HCT116 (cell line): ENCODE results near the gene KREMEN2. TPM values are rescaled to one million over a fixed set of nuclear protein-coding genes. Genes with fewer than 3 reads are reported as not detected.
A peak's percentile ranks its signal among the peaks of the same experiment; 100 is the strongest.

ENCODE experiments used
- ATAC-seq: fragments of 200-7000 bp; cut with Tn5 transposase; 2 replicates; pipeline ENCODE4 v1.9.1; 2020; ENCODE audit warnings: mild to moderate bottlenecking, moderate library complexity
- BruUV-seq: library from RNA; stranded (reverse); fragments of 400-500 nt; replicated peaks from 2 replicates; lab custom pipeline; 2021; lab: Mats Ljungman, UMichigan
- CTCF ChIA-PET: fragments of 300-600 bp; sonication (Branson Sonifier 250); formaldehyde crosslinking; loops from one replicate; lab custom pipeline; 2021; ENCODE audit warnings: antibody characterized with exemption; lab: Charles Lee
- POLR2A ChIA-PET: fragments of 300-600, 350-600 bp; sonication (Branson Sonifier 250); formaldehyde crosslinking; loops from one replicate; lab custom pipeline; 2021; ENCODE audit warnings: antibody characterized with exemption; lab: Charles Lee
- RAD21 ChIA-PET, 2 experiments: fragments of 300-600 bp; sonication (Branson Sonifier 250); formaldehyde crosslinking; loops; one replicate each; lab custom pipeline; 2023; ENCODE audit warnings: low total read pairs in 2 of 2; ENCODE audit not compliant: uncharacterized antibody in 2 of 2, unreplicated experiment in 2 of 2, low non-redundant PET in 1 of 2; lab: Charles Lee
- DNase-seq: peaks from one replicate; pipeline ENCODE4 v3.0.0-alpha.2; 2010; ENCODE audit warnings: low read depth, low spot score
- H2AFZ ChIP-seq: fragments of 200-600 bp; shearing (Covaris generic), sonication (generic); 2 replicates; pipeline ENCODE4 v1.6.1; 2017; ENCODE audit warnings: low read depth, mixed run types, mixed read lengths, antibody characterized with exemption, low read length; ENCODE audit not compliant: poor library complexity, severe bottlenecking
- H3K27ac ChIP-seq: 2 replicates; pipeline ENCODE4 v1.5.1; 2012; ENCODE audit warnings: low read depth, low read length
- H3K27me3 ChIP-seq: fragments of 200-600 bp; sonication (generic); 2 replicates; pipeline ENCODE4 v1.6.1; 2016; ENCODE audit warnings: mixed run types, low read length, mixed read lengths; ENCODE audit not compliant: insufficient read depth
- H3K36me3 ChIP-seq, 2 experiments: fragments of 200-500 bp in 1 of 2; fragments of 200-600 bp in 1 of 2; sonication (Bioruptor generic) in 1 of 2; sonication (generic) in 1 of 2; 2 replicates each; pipeline versions ENCODE4 v1.5.1 to v1.6.1; 2014 to 2016; ENCODE audit warnings: low read length in 2 of 2, inconsistent platforms in 1 of 2, mixed read lengths in 1 of 2, mixed run types in 1 of 2; ENCODE audit not compliant: insufficient read depth in 2 of 2, control insufficient read depth in 1 of 2
- H3K4me1 ChIP-seq, 2 experiments: fragments of 200-600 bp in 1 of 2; sonication (generic) in 1 of 2; 2 replicates each; pipeline versions ENCODE4 v1.5.1 to v1.6.1; 2012 to 2017; ENCODE audit warnings: low read length in 2 of 2, inconsistent platforms in 1 of 2, mild to moderate bottlenecking in 1 of 2, mixed read lengths in 1 of 2, mixed run types in 1 of 2, moderate library complexity in 1 of 2; ENCODE audit not compliant: insufficient read depth in 2 of 2, control insufficient read depth in 1 of 2
- H3K4me2 ChIP-seq: fragments of 200-600 bp; sonication (generic); 2 replicates; pipeline ENCODE4 v1.6.1; 2017; ENCODE audit warnings: mixed run types, low read length, mixed read lengths
- H3K4me3 ChIP-seq, 2 experiments: fragments of 200-600 bp in 1 of 2; sonication (generic) in 1 of 2; replicated peaks in 1 of 2; 2 replicates each; pipeline ENCODE4 v1.5.1; 2011 to 2016; ENCODE audit warnings: low read length in 2 of 2, control low read depth in 1 of 2, low read depth in 1 of 2, mild to moderate bottlenecking in 1 of 2, mixed read lengths in 1 of 2, mixed run types in 1 of 2
- H3K79me2 ChIP-seq: fragments of 200-600 bp; sonication (generic); 2 replicates; pipeline ENCODE4 v1.6.1; 2017; ENCODE audit warnings: mild to moderate bottlenecking, mixed run types, low read length, moderate library complexity, mixed read lengths; ENCODE audit not compliant: insufficient read depth
- H3K9ac ChIP-seq: fragments of 200-600 bp; sonication (generic); 2 replicates; pipeline ENCODE4 v1.6.1; 2016; ENCODE audit warnings: low read length, mixed read lengths
- H3K9me2 ChIP-seq: fragments of 200-600 bp; sonication (generic), shearing (Covaris generic); 2 replicates; pipeline ENCODE4 v1.6.1; 2017; ENCODE audit warnings: mixed run types, mild to moderate bottlenecking, moderate library complexity; ENCODE audit not compliant: insufficient read depth
- H3K9me3 ChIP-seq, 2 experiments: fragments of 200-500 bp in 1 of 2; fragments of 200-600 bp in 1 of 2; sonication (Bioruptor generic) in 1 of 2; sonication (generic) in 1 of 2; 2 replicates each; pipeline ENCODE4 v1.6.1; 2014 to 2017; ENCODE audit warnings: low read length in 2 of 2, mixed read lengths in 2 of 2, inconsistent platforms in 1 of 2, low read depth in 1 of 2, mild to moderate bottlenecking in 1 of 2, mixed run types in 1 of 2, moderate library complexity in 1 of 2; ENCODE audit not compliant: control insufficient read depth in 1 of 2, insufficient read depth in 1 of 2
- H4K20me1 ChIP-seq: fragments of 200-600 bp; sonication (generic), shearing (Covaris generic); 2 replicates; pipeline ENCODE4 v1.6.1; 2017; ENCODE audit warnings: mixed run types, mild to moderate bottlenecking, moderate library complexity; ENCODE audit not compliant: insufficient read depth
- CEBPB ChIP-seq: IDR thresholded peaks from 2 replicates; pipeline ENCODE4 v1.6.1; 2012; ENCODE audit warnings: low read depth
- EZH2phosphoT487 ChIP-seq: fragments of 200-600 bp; IDR thresholded peaks from 2 replicates; pipeline ENCODE4 v1.6.1; 2018; ENCODE audit warnings: antibody characterized with exemption, borderline replicate concordance
- FOSL1 ChIP-seq: IDR thresholded peaks from 2 replicates; pipeline ENCODE4 v1.6.1; 2012; ENCODE audit warnings: low read depth
- POLR2AphosphoS5 ChIP-seq: IDR thresholded peaks from 2 replicates; pipeline ENCODE4 v1.6.1; 2011; ENCODE audit warnings: mild to moderate bottlenecking, low read depth, low read length, moderate library complexity
- ZFX ChIP-seq: fragments of 450-650 bp; IDR thresholded peaks from 2 replicates; pipeline ENCODE4 v1.6.1; 2017
- intact Hi-C: fragments of 100-400 bp; cut with micrococcal nuclease; formaldehyde crosslinking; loops from 2 replicates; pipeline ENCODE4 v1.10.0; 2022
- total RNA-seq: library from RNA; stranded (reverse); gene quantifications from one replicate; pipeline ENCODE4 v1.2.1, GENCODE V29; 2021; ENCODE audit not compliant: unreplicated experiment
- TF ChIP-seq, protein P1 (sequence below): IDR thresholded peaks from 2 replicates; pipeline ENCODE4 v1.6.1; 2012
- TF ChIP-seq, protein P2 (sequence below), 3 experiments: fragments of 200-600 bp in 1 of 3; sonication (generic) in 1 of 3; IDR thresholded peaks in 2 of 3; conservative IDR thresholded peaks in 1 of 3; 2 replicates each; pipeline ENCODE4 v1.5.1; 2012 to 2017; ENCODE audit warnings: low read depth in 2 of 3, low read length in 2 of 3, antibody characterized with exemption in 1 of 3, borderline replicate concordance in 1 of 3, control low read depth in 1 of 3, mild to moderate bottlenecking in 1 of 3, mixed read lengths in 1 of 3, mixed run types in 1 of 3, moderate library complexity in 1 of 3; ENCODE audit not compliant: insufficient read depth in 1 of 3

The KREMEN2 gene
- total RNA-seq, 1 experiment from 2014 or later = 14.1 TPM

DNA sequence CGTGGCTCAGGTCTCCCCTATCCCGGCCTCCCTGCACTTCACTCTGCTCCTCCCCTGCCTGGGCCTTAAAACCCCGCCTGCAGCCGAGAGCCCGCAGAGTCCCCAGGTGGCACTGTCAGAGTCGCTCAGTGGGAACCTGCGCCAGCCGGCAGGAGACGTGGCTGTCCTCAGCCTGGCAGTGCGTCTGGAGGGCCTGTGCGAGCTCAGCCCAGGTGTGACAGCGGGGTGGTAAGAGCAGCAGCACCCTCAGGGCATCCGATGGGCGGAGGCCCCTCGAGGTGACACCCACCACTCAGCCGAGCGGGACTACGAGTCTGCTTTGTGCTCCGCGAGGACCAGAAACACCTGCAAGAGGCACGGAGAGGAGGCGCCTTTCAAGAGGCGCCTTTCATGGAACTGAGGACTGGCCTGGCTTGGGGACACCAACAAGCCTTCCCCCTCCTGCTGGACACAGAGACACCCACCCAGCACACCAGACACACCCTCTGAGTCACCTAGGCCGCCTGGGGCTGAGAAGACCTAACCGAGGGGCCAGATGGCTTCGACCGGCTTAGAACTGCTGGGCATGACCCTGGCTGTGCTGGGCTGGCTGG is 48.8 kb downstream of the KREMEN2 start, which contains the start of gene CLDN9:
CLDN9 (plus strand) TSS at position 96 of the 593 bp plus-strand sequence; CDS start at position 536, 440 bp downstream.
- peak within 1 kb of the TSS in 1 of 2 experiments; percentile 22; a peak in 2 of 4 replicates for H3K4me3 ChIP-seq
- no peaks in the 10 kb centered on the region for H3K79me2 ChIP-seq
- ChIA-PET POLR2A (interaction anchor here (1.8 kb wide), 1 partner anchor 8 kb away, joined by 9 read pairs; the partner anchor contains the start of gene TNFRSF12A), RAD21 (no interaction called here), CTCF (interaction anchor here (1.0 to 1.2 kb wide), 2 partner anchors 10 to 15 kb away, joined by 3 to 4 read pairs; no protein-coding TSS in a partner anchor)
- no TSS peak for BruUV-seq
- H3K4me1 ChIP-seq = peaks cover 52 to 84% of the 10 kb centered on the region in 2 experiments
- H3K9me2 ChIP-seq = no peaks in the 10 kb centered on the region
- no peak within 1 kb of the TSS for H2AFZ ChIP-seq
- peak; percentile 64 for ATAC-seq
- H3K9me3 ChIP-seq = no peaks in the 10 kb centered on the region
- intact Hi-C loops = no loop called here
- H4K20me1 ChIP-seq = no peaks in the 10 kb centered on the region
- H3K4me2 ChIP-seq = peak within 1 kb of the TSS; percentile 79
- peak within 1 kb of the TSS; percentile 48 for H3K9ac ChIP-seq
- no peaks in the 10 kb centered on the region for H3K27me3 ChIP-seq
- no peak for DNase-seq
- no peak for TF ChIP-seq FOSL1
- TF ChIP-seq EZH2phosphoT487 = no peak
- TF ChIP-seq POLR2AphosphoS5 = peak; percentile 48
- H3K36me3 ChIP-seq = no peaks in the 10 kb centered on the region
- H3K27ac ChIP-seq = peak within 1 kb of the TSS; percentile 37; the same call in 1 of the 2 replicates

DNA sequence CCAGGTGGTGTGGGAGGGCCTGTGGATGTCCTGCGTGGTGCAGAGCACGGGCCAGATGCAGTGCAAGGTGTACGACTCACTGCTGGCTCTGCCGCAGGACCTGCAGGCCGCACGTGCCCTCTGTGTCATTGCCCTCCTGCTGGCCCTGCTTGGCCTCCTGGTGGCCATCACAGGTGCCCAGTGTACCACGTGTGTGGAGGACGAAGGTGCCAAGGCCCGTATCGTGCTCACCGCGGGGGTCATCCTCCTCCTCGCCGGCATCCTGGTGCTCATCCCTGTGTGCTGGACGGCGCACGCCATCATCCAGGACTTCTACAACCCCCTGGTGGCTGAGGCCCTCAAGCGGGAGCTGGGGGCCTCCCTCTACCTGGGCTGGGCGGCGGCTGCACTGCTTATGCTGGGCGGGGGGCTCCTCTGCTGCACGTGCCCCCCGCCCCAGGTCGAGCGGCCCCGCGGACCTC is 49.4 kb downstream of the KREMEN2 start:
- Histone ChIP-seq H3K36me3 (no peaks in the 10 kb centered on the region), H3K9ac (peak overlapping the region; percentile 48), H4K20me1 (no peaks in the 10 kb centered on the region), H3K4me3 (peak overlapping the region in 1 of 2 experiments; percentile 22; a peak in 1 of 4 replicates), H3K27ac (peak overlapping the region; percentile 37; the same call in 1 of the 2 replicates), H3K4me2 (peak overlapping the region; percentile 79), H2AFZ (no peak overlapping the region), H3K27me3 (no peaks in the 10 kb centered on the region), H3K9me3 (no peaks in the 10 kb centered on the region), H3K9me2 (no peaks in the 10 kb centered on the region), H3K4me1 (peaks cover 52 to 84% of the 10 kb centered on the region in 2 experiments), H3K79me2 (no peaks in the 10 kb centered on the region)
- TF ChIP-seq, protein P1, sequence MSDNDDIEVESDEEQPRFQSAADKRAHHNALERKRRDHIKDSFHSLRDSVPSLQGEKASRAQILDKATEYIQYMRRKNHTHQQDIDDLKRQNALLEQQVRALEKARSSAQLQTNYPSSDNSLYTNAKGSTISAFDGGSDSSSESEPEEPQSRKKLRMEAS = no peak
- TF ChIP-seq, protein P2, sequence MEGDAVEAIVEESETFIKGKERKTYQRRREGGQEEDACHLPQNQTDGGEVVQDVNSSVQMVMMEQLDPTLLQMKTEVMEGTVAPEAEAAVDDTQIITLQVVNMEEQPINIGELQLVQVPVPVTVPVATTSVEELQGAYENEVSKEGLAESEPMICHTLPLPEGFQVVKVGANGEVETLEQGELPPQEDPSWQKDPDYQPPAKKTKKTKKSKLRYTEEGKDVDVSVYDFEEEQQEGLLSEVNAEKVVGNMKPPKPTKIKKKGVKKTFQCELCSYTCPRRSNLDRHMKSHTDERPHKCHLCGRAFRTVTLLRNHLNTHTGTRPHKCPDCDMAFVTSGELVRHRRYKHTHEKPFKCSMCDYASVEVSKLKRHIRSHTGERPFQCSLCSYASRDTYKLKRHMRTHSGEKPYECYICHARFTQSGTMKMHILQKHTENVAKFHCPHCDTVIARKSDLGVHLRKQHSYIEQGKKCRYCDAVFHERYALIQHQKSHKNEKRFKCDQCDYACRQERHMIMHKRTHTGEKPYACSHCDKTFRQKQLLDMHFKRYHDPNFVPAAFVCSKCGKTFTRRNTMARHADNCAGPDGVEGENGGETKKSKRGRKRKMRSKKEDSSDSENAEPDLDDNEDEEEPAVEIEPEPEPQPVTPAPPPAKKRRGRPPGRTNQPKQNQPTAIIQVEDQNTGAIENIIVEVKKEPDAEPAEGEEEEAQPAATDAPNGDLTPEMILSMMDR (IDR thresholded peaks at IDR 0.05 in 2 of 3, conservative IDR thresholded peaks at IDR 0.05 in 1 of 3; ENCODE audit: borderline replicate concordance in 1 of 3, insufficient read depth in 1 of 3, low read depth in 2 of 3, low read length in 2 of 3) = peak in 1 of 3 experiments; percentile 8; a peak in 1 of 6 replicates
- TF ChIP-seq CEBPB (no peak), ZFX (0 out of 2 replicates have a peak, but pooled peaks have one; percentile 25), FOSL1 (no peak), EZH2phosphoT487 (no peak)
- ChIA-PET CTCF (interaction anchor here (1.0 kb wide), 1 partner anchor 10 kb away, joined by 3 read pairs; no protein-coding TSS in a partner anchor), POLR2A (interaction anchor here (1.0 kb wide), 1 partner anchor 9 kb away, joined by 5 read pairs; no protein-coding TSS in a partner anchor), RAD21 (no interaction called here)
- ATAC-seq = peak; percentile 35
- intact Hi-C loops = no loop called here
- no TSS peak for BruUV-seq
- no peak for DNase-seq
